ENCODE measurements around the gene PLIN5.

GRCh38 chr19:4473763-4474513 lies 61.1 kb downstream of the PLIN5 start:
- TF ChIP-seq POLR2A (IDR thresholded peaks at IDR 0.05) (no peak), CTCF (IDR thresholded peaks at IDR 0.05) (no peak)
